Measurements from ENCODE around the gene CFAP97D2.

CFAP97D2 gene

GRCh38 chr13:114226699-114227323 is 47.8 kb downstream of the CFAP97D2 start:
- no peak overlapping the region for H3K4me3 ChIP-seq (ENCODE audit: low read depth, low read length)
- TF ChIP-seq, protein P1, sequence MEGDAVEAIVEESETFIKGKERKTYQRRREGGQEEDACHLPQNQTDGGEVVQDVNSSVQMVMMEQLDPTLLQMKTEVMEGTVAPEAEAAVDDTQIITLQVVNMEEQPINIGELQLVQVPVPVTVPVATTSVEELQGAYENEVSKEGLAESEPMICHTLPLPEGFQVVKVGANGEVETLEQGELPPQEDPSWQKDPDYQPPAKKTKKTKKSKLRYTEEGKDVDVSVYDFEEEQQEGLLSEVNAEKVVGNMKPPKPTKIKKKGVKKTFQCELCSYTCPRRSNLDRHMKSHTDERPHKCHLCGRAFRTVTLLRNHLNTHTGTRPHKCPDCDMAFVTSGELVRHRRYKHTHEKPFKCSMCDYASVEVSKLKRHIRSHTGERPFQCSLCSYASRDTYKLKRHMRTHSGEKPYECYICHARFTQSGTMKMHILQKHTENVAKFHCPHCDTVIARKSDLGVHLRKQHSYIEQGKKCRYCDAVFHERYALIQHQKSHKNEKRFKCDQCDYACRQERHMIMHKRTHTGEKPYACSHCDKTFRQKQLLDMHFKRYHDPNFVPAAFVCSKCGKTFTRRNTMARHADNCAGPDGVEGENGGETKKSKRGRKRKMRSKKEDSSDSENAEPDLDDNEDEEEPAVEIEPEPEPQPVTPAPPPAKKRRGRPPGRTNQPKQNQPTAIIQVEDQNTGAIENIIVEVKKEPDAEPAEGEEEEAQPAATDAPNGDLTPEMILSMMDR (IDR thresholded peaks at IDR 0.05; ENCODE audit: borderline replicate concordance, insufficient read depth, low read depth, low read length) = peak; percentile 97

DNA sequence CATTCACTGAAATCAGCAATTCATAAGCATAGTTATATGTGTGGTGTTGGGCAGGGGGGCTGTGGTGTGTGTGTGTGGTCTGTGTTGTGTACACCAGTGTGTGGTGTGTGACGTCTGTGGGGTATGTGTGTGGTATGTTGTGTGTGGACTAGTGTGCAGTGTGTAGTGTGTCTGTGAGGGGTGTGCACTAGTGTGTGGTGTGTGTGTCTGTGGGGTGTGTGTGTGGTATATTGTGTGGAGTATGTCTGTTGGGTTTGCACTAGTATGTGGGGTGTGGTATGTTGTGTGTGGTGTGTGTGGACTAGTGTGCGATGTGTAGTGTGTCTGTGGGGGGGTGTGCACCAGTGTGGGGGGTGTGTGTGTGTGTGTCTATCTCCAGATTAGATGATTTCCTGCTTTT is 48.5 kb downstream of the CFAP97D2 start:
- TF ChIP-seq, protein P1 (IDR thresholded peaks at IDR 0.05; ENCODE audit: borderline replicate concordance, insufficient read depth, low read depth, low read length) = no peak
- H3K4me3 ChIP-seq (ENCODE audit: low read depth, low read length) = no peak overlapping the region

DNA sequence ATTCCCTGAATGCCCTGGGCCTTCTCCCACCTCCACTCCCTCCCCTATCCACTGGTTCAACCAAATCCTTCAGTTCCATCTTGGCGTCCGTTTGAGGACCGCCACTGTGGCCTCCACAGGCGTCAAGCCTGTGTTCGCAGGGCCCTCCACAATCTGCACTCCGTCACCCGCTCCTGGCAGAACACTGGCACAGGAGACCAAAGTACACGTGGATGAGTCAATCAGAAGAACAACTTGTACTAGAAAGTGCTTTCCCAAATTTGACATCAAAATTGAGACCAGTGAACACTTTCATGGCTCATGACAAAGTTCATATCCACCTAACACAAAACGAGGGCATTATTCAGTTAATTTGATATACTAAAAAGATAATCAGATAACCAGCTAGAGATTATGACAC is 49.1 kb downstream of the CFAP97D2 start:
- H3K4me3 ChIP-seq (ENCODE audit: low read depth, low read length) = no peak overlapping the region
- TF ChIP-seq, protein P1 (IDR thresholded peaks at IDR 0.05; ENCODE audit: borderline replicate concordance, insufficient read depth, low read depth, low read length) = no peak

DNA sequence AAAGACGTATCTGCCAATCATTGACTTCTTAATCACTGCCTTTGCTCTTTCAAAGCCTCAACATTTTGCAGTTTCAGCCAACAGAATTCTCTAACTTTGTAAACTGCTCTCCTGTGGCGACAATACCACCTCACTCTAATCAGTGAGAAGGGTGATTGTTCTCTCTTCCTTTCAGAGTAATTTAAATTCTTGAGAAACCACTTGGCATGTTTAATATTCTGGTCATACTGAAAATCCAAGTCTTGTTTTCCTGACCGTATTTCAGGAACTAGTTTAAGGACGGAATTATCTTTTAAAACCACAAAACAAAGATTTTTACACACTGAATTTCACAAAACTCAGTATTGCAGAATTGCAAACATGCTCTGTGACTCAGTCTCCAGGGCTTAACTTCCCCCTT is 50.4 kb downstream of the CFAP97D2 start:
- TF ChIP-seq, protein P1 (IDR thresholded peaks at IDR 0.05; ENCODE audit: borderline replicate concordance, insufficient read depth, low read depth, low read length) = no peak
- no peak overlapping the region for H3K4me3 ChIP-seq (ENCODE audit: low read depth, low read length)

GRCh38 chr13:114230117-114230516 is 51.1 kb downstream of the CFAP97D2 start:
- H3K4me3 ChIP-seq (ENCODE audit: low read depth, low read length) = no peak overlapping the region
- TF ChIP-seq, protein P1 (IDR thresholded peaks at IDR 0.05; ENCODE audit: borderline replicate concordance, insufficient read depth, low read depth, low read length) = no peak

DNA sequence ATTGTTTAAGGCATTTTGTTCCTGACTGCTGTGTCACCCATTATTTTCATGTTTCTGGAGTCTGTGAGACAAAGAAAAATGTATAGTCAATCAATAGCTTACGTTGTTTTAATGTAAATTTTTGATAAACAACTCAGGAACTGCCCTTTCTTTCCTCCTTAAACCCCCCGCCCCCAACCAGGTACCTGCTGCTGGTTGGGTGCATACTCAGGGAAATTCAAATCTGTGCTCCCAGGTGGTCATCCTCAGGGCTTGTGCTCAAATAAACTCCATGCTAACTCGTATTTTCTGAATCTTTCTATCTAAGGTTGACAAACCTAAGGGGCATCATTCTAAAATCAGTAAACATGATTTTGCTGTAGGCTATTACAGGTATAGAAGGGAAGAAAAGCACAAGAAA is 51.5 kb downstream of the CFAP97D2 start:
- TF ChIP-seq, protein P1 (IDR thresholded peaks at IDR 0.05; ENCODE audit: borderline replicate concordance, insufficient read depth, low read depth, low read length) = no peak
- no peak overlapping the region for H3K4me3 ChIP-seq (ENCODE audit: low read depth, low read length)

- TF ChIP-seq, protein P1 (IDR thresholded peaks at IDR 0.05; ENCODE audit: borderline replicate concordance, insufficient read depth, low read depth, low read length) = no peak
- no peak overlapping the region for H3K4me3 ChIP-seq (ENCODE audit: low read depth, low read length)
Observed at GRCh38 chr13:114231886-114232285, 52.8 kb downstream of the CFAP97D2 start.
